Suprapubic skin (tissue), 4 donors: Measurements from ENCODE around the gene USP48. TPM values are rescaled to one million over a fixed set of nuclear protein-coding genes. Genes with fewer than 3 reads are reported as not detected.

Source experiments
- DNase-seq, 2 donors: peaks; one replicate each; pipeline ENCODE4 v3.0.0-alpha.2; 2019; ENCODE audit warnings: low spot score in 2 of 2
- H3K27ac ChIP-seq: fragments of 200-600 bp; sonication (generic); one replicate; pipeline ENCODE4 v1.5.1; 2019
- H3K27me3 ChIP-seq: fragments of 200-600 bp; sonication (generic); one replicate; pipeline ENCODE4 v1.5.1; 2019
- H3K36me3 ChIP-seq: fragments of 200-600 bp; sonication (generic); one replicate; pipeline ENCODE4 v1.5.1; 2019
- H3K4me1 ChIP-seq: fragments of 200-600 bp; sonication (generic); one replicate; pipeline ENCODE4 v1.5.1; 2019
- H3K4me3 ChIP-seq: fragments of 200-600 bp; sonication (generic); one replicate; pipeline ENCODE4 v1.5.1; 2019; ENCODE audit warnings: mild to moderate bottlenecking
- H3K9me3 ChIP-seq: fragments of 200-600 bp; sonication (generic); one replicate; pipeline ENCODE4 v1.5.1; 2019
- EP300 ChIP-seq: sonication (generic); formaldehyde crosslinking; IDR thresholded peaks from one replicate; pipeline ENCODE4 v1.6.1; 2017; ENCODE audit warnings: antibody characterized with exemption
- POLR2A ChIP-seq, 2 donors: fragments of 450-650 bp; IDR thresholded peaks; one replicate each; pipeline ENCODE4 v1.6.1; 2017; ENCODE audit warnings: antibody characterized with exemption in 2 of 2, mild to moderate bottlenecking in 2 of 2, moderate library complexity in 2 of 2
- POLR2AphosphoS5 ChIP-seq, 3 donors: sonication (generic); formaldehyde crosslinking; IDR thresholded peaks; one replicate each; pipeline ENCODE4 v1.6.1; 2017; ENCODE audit warnings: antibody characterized with exemption in 3 of 3
- WGBS: methylation state at CpG from one replicate; pipeline ENCODE4 v1.1.5; 2018; 5-methylcytosine and 5-hydroxymethylcytosine counted together
- total RNA-seq, 4 donors: library from RNA; depleted of rRNA; stranded (reverse); fragments of >200 nt; gene quantifications; one replicate each; pipeline ENCODE4 v1.1.0, GENCODE V29; 2016
- TF ChIP-seq, protein P1 (sequence below), 2 donors: fragments of 200-600 bp in 1 of 2; fragments of 450-650 bp in 1 of 2; sonication (generic) in 1 of 2; IDR thresholded peaks; one replicate each; pipeline ENCODE4 v1.5.1; 2016 to 2019; ENCODE audit warnings: antibody characterized with exemption in 2 of 2, mild to moderate bottlenecking in 1 of 2, moderate library complexity in 1 of 2

USP48 gene
- total RNA-seq, 4 donors from 2014 or later, result 27.7 to 151 (median 46.0) TPM

DNA sequence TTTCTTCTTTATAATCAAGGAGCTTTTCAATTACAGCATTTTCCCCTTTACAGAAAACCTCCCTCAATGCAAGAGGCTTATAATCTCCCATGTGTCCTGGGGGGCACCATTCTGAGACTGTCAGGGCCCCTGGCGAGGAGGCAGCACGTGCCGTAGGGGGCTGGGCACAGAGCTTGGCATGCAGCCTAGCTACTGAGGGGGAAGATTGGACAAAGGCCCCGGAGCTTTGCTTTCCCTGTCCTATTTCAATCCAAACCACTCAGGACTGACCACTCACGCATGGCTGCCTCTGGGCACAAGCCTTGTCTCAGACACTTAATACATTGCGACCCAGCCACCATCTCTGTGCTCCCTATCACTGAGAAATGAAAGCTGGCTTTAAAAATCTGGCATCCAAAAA, 111.0 kb downstream of the USP48 start:
- H3K4me3 ChIP-seq, result no peak overlapping the region
- peak in 1 of 2 donors; percentile 48 for DNase-seq
- H3K9me3 ChIP-seq, result no peaks in the 10 kb centered on the region
- no peak overlapping the region for H3K27ac ChIP-seq
- H3K36me3 ChIP-seq, result peaks cover under 1% of the 10 kb centered on the region
- H3K27me3 ChIP-seq, result peaks cover 30% of the 10 kb centered on the region
- H3K4me1 ChIP-seq, result peaks cover 37% of the 10 kb centered on the region
- TF ChIP-seq, protein P1, sequence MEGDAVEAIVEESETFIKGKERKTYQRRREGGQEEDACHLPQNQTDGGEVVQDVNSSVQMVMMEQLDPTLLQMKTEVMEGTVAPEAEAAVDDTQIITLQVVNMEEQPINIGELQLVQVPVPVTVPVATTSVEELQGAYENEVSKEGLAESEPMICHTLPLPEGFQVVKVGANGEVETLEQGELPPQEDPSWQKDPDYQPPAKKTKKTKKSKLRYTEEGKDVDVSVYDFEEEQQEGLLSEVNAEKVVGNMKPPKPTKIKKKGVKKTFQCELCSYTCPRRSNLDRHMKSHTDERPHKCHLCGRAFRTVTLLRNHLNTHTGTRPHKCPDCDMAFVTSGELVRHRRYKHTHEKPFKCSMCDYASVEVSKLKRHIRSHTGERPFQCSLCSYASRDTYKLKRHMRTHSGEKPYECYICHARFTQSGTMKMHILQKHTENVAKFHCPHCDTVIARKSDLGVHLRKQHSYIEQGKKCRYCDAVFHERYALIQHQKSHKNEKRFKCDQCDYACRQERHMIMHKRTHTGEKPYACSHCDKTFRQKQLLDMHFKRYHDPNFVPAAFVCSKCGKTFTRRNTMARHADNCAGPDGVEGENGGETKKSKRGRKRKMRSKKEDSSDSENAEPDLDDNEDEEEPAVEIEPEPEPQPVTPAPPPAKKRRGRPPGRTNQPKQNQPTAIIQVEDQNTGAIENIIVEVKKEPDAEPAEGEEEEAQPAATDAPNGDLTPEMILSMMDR (IDR thresholded peaks at IDR 0.05), result no peak
- no peak for TF ChIP-seq POLR2AphosphoS5 (IDR thresholded peaks at IDR 0.05)
- no peak for TF ChIP-seq EP300
- TF ChIP-seq POLR2A (IDR thresholded peaks at IDR 0.05), result no peak
- 32% methylated on average over 6 of the region's 6 CpGs for WGBS

DNA sequence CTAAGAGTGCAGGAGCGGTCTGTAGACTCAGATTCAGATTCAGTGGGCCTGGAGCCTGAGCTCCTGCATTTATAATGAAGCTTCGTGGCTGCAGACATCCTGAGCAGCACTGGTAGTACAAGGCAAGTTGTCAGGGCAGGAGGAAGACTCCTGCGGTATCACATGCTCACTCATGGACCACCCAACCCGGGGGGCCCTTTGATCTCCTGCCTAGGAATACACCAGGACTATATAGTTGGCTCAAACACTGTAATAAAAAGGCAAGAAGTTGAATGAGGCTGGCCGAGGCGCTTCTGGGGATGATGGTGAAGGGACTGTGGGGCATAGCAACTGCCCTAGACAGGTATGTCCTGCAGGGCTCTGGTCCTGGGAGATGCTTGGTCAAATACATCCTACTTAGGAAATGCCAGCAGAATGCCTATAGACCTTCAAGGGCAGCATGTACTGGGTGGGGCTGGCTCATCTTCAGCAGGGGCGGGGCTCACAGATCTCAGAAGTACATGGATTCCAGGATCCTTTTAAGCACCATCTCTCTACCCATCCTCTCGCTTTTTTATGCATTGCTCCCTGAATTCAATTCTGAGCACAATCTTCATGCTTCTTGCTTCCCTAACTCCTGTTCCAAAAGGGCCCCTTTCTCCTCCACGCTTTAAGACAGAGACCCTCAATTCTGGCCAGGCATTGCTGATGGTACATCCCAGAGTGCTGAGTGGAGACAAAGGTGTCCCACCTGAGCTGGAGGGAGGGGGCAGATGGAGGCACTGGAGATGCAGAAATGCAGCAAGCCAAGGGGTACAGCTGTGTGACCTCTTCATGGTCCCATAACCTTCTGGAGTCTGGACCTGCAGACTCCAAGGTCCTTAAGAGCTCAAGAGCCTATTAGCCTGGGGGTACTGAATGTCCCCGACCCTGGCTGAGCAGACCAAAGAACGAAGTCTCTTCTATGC, 111.7 kb downstream of the USP48 start:
- Histone ChIP-seq H3K4me1 (peaks cover 37% of the 10 kb centered on the region), H3K27ac (no peak overlapping the region), H3K9me3 (no peaks in the 10 kb centered on the region), H3K27me3 (peaks cover 30% of the 10 kb centered on the region), H3K36me3 (no peaks in the 10 kb centered on the region), H3K4me3 (no peak overlapping the region)
- DNase-seq, result peak in 1 of 2 donors; percentile 64
- TF ChIP-seq, protein P1 (IDR thresholded peaks at IDR 0.05), result no peak
- no peak for TF ChIP-seq POLR2AphosphoS5 (IDR thresholded peaks at IDR 0.05)
- TF ChIP-seq EP300, result no peak
- TF ChIP-seq POLR2A (IDR thresholded peaks at IDR 0.05), result no peak
- WGBS, result 59% methylated on average over 11 of the region's 11 CpGs

DNA sequence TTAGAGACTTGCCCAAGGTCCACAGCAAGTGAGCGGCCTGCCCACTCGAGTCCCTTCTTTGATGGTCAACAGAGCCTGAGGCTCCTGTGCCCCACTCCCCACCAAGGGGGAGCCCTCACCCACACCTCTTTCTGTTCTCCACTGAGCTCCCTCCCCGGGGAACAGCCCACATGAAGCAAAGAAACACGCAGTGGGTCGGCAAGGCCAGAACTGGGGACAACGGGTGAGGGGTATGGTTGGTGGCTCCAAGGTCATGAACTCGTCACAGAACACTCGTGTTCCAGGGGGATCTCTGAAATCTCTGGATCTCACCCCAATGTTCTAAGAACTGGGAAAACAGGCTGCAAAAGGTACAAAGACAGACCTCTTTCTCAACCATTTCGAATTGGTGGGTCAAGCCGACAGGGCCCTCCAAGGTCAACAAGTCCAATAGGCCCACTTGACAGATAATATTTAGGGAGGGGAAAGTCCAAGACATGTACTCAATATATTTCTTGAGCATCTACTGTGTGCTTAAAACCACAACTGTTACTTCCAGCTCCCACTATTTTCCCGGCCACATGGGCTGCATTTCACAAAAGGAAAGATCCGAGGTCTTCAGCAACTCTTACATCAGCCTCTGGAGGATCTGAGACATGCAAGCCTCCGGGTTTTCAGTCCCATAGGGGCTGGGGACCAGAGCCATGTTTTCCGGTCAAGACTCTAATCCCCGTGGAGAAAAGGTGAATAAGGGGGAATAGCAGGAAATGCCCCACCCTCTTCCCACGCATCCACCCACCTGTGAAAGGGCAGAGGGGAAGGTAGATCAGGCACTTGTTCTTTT, 112.7 kb downstream of the USP48 start:
- Histone ChIP-seq H3K36me3 (no peaks in the 10 kb centered on the region), H3K9me3 (no peaks in the 10 kb centered on the region), H3K4me3 (peak overlapping the region; percentile 39), H3K27me3 (peaks cover 30% of the 10 kb centered on the region), H3K27ac (no peak overlapping the region), H3K4me1 (peaks cover 43% of the 10 kb centered on the region)
- peak in 1 of 2 donors; percentile 64 for DNase-seq
- 59% methylated on average over 16 of the region's 16 CpGs for WGBS
- TF ChIP-seq, protein P1 (IDR thresholded peaks at IDR 0.05), result no peak
- no peak for TF ChIP-seq EP300
- no peak for TF ChIP-seq POLR2AphosphoS5 (IDR thresholded peaks at IDR 0.05)
- TF ChIP-seq POLR2A (IDR thresholded peaks at IDR 0.05), result no peak

DNA sequence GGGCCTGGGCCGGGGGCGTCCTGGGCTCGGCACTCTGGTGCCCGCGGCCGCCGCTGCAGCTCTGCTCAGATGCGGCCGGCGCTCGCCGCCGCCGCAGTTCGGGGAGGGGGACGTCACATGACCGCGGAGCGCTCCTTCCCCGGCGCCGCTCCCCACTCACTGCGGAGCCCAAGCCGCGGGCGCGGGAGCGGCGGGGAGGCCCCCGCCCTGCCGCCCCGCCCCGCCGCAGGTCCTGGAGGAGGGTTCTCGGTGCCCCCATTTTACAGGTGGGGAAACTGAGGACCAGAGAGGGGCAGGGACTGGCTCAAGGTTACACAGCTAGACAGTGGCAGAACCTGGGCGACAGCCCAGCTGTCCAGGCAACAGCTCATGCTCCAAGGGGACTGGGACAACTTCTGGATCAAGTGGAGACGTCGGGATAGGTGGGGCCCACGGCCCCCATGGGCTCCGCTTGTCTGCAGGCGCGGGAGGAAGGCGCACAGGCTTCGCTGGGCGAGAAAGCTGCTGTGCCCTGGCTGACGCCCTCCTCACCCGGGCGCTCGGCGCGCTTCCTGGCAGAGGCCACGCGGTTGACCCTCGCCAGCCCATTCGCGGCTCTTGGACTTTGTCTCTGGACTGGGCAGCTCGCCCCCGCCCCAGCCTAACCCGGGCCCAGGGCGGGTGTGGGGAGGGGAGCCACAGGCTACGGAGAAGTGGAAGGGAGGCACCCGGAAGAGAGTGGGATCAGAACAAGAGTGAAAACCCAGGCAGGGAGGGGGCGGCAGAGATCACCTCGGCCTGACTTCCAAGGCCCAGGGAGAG, 113.5 kb downstream of the USP48 start, which contains the start of gene RAP1GAP:
TSS of gene RAP1GAP (minus strand) at position 100 of the 801 bp plus-strand sequence. CDS start 49,325 bp downstream, outside the sequence.
- no peak within 1 kb of the TSS for H3K27ac ChIP-seq

More for the DNA sequence above, 113.5 kb downstream of the USP48 start, which contains the start of gene RAP1GAP:
- 2% methylated on average over 28 of the region's 64 CpGs for WGBS
- Histone ChIP-seq H3K27me3 (peaks cover 30% of the 10 kb centered on the region), H3K4me1 (peaks cover 43% of the 10 kb centered on the region), H3K9me3 (no peaks in the 10 kb centered on the region), H3K36me3 (no peaks in the 10 kb centered on the region), H3K4me3 (peak within 1 kb of the TSS; percentile 39)
- peak in 1 of 2 donors; percentile 76 for DNase-seq
- TF ChIP-seq POLR2A (IDR thresholded peaks at IDR 0.05), result no peak
- TF ChIP-seq, protein P1 (IDR thresholded peaks at IDR 0.05), result no peak
- TF ChIP-seq EP300, result no peak
- no peak for TF ChIP-seq POLR2AphosphoS5 (IDR thresholded peaks at IDR 0.05)
